ENCODE results near the gene CTNND2.

GRCh38 chr5:11672385-11673085 is 231.7 kb downstream of the CTNND2 start:
- TF ChIP-seq, protein P1, sequence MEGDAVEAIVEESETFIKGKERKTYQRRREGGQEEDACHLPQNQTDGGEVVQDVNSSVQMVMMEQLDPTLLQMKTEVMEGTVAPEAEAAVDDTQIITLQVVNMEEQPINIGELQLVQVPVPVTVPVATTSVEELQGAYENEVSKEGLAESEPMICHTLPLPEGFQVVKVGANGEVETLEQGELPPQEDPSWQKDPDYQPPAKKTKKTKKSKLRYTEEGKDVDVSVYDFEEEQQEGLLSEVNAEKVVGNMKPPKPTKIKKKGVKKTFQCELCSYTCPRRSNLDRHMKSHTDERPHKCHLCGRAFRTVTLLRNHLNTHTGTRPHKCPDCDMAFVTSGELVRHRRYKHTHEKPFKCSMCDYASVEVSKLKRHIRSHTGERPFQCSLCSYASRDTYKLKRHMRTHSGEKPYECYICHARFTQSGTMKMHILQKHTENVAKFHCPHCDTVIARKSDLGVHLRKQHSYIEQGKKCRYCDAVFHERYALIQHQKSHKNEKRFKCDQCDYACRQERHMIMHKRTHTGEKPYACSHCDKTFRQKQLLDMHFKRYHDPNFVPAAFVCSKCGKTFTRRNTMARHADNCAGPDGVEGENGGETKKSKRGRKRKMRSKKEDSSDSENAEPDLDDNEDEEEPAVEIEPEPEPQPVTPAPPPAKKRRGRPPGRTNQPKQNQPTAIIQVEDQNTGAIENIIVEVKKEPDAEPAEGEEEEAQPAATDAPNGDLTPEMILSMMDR (IDR thresholded peaks at IDR 0.05; ENCODE audit: poor library complexity, severe bottlenecking) = no peak
- TF ChIP-seq POLR2AphosphoS5 (IDR thresholded peaks at IDR 0.05) (no peak), EZH2 (IDR thresholded peaks at IDR 0.05; ENCODE audit: borderline replicate concordance, insufficient read depth, low read length, poor library complexity, severe bottlenecking) (no peak), TAF1 (IDR thresholded peaks at IDR 0.05; ENCODE audit: low read depth) (no peak), MXI1 (conservative IDR thresholded peaks at IDR 0.05; ENCODE audit: poor library complexity, severe bottlenecking) (no peak), EP300 (conservative IDR thresholded peaks at IDR 0.05; ENCODE audit: poor library complexity, severe bottlenecking) (no peak)
- TF ChIP-seq, protein P2, sequence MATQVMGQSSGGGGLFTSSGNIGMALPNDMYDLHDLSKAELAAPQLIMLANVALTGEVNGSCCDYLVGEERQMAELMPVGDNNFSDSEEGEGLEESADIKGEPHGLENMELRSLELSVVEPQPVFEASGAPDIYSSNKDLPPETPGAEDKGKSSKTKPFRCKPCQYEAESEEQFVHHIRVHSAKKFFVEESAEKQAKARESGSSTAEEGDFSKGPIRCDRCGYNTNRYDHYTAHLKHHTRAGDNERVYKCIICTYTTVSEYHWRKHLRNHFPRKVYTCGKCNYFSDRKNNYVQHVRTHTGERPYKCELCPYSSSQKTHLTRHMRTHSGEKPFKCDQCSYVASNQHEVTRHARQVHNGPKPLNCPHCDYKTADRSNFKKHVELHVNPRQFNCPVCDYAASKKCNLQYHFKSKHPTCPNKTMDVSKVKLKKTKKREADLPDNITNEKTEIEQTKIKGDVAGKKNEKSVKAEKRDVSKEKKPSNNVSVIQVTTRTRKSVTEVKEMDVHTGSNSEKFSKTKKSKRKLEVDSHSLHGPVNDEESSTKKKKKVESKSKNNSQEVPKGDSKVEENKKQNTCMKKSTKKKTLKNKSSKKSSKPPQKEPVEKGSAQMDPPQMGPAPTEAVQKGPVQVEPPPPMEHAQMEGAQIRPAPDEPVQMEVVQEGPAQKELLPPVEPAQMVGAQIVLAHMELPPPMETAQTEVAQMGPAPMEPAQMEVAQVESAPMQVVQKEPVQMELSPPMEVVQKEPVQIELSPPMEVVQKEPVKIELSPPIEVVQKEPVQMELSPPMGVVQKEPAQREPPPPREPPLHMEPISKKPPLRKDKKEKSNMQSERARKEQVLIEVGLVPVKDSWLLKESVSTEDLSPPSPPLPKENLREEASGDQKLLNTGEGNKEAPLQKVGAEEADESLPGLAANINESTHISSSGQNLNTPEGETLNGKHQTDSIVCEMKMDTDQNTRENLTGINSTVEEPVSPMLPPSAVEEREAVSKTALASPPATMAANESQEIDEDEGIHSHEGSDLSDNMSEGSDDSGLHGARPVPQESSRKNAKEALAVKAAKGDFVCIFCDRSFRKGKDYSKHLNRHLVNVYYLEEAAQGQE (IDR thresholded peaks at IDR 0.05; ENCODE audit: borderline replicate concordance) = no peak
